T-helper 2 cell treated with Interferon-gamma antibody and Interleukin-4, amounts not matched to agents 100 ng/mL and 5 ng/mL, for 36 hours (primary cell): ENCODE results near the gene GLG1. TPM values are rescaled to one million over a fixed set of nuclear protein-coding genes. Genes with fewer than 3 reads are reported as not detected.

Source experiments
- intact Hi-C: fragments of 100-400 bp; cut with micrococcal nuclease; formaldehyde crosslinking; loops from one replicate; pipeline ENCODE4 v1.15.1; 2023
- total RNA-seq: library from RNA; stranded (reverse); gene quantifications from 2 replicates; pipeline ENCODE4 v1.2.3, GENCODE V29; 2022

The GLG1 gene
- total RNA-seq, 1 donor from 2014 or later, result 93.7 TPM

GRCh38 chr16:74611721-74612120, 4.8 kb upstream of the GLG1 start:
- intact Hi-C loops, result no loop called here

- intact Hi-C loops, result loop anchor here (5.0 to 10.0 kb wide), 4 partner anchors 117 to 1822 kb away; partner anchors contain the start of gene GABARAPL2
Observed at GRCh38 chr16:74608944-74609343, 2.0 kb upstream of the GLG1 start.

GRCh38 chr16:74608381-74608780, 1.5 kb upstream of the GLG1 start:
- intact Hi-C loops, result loop anchor here (5.0 to 10.0 kb wide), 4 partner anchors 116 to 1821 kb away; partner anchors contain the start of gene GABARAPL2

GRCh38 chr16:74607962-74608356, 1.0 kb upstream of the GLG1 start:
- intact Hi-C loops, result loop anchor here (1.0 to 10.0 kb wide), 8 partner anchors 58 to 1821 kb away; partner anchors contain the start of genes GABARAPL2, PSMD7 and RFWD3

- intact Hi-C loops, result loop anchor here (1.0 to 10.0 kb wide), 8 partner anchors 59 to 1820 kb away; partner anchors contain the start of genes GABARAPL2, PSMD7 and RFWD3
Observed at GRCh38 chr16:74607310-74607961, 522 bp upstream of the GLG1 start.

GRCh38 chr16:74605746-74606520, 981 bp downstream of the GLG1 start:
- intact Hi-C loops, result loop anchor here (2.0 to 10.0 kb wide), 5 partner anchors 114 to 1819 kb away; partner anchors contain the start of gene GABARAPL2

- intact Hi-C loops, result loop anchor here (5.0 to 10.0 kb wide), 4 partner anchors 113 to 1818 kb away; partner anchors contain the start of gene GABARAPL2
Observed at GRCh38 chr16:74605332-74605731, 1.6 kb downstream of the GLG1 start.

- intact Hi-C loops, result loop anchor here (5.0 to 10.0 kb wide), 3 partner anchors 42 to 961 kb away; partner anchors contain the start of gene GABARAPL2
Observed at GRCh38 chr16:74603848-74604247, 3.1 kb downstream of the GLG1 start.

GRCh38 chr16:74601126-74601871, 5.6 kb downstream of the GLG1 start:
- intact Hi-C loops, result loop anchor here (2.0 to 10.0 kb wide), 4 partner anchors 16 to 964 kb away; partner anchors contain the start of gene GABARAPL2

GRCh38 chr16:74596586-74596985, 10.3 kb downstream of the GLG1 start:
- intact Hi-C loops, result no loop called here

GRCh38 chr16:74592847-74593246, 14.1 kb downstream of the GLG1 start:
- intact Hi-C loops, result no loop called here

GRCh38 chr16:74591876-74592650, 14.9 kb downstream of the GLG1 start:
- intact Hi-C loops, result no loop called here

GRCh38 chr16:74586948-74587347, 20.0 kb downstream of the GLG1 start:
- intact Hi-C loops, result no loop called here

GRCh38 chr16:74585846-74586443, 21.0 kb downstream of the GLG1 start:
- intact Hi-C loops, result loop anchor here (2.0 kb wide), 1 partner anchor 15 kb away; no protein-coding TSS in a partner anchor

GRCh38 chr16:74583926-74584666, 22.8 kb downstream of the GLG1 start:
- intact Hi-C loops, result loop anchor here (2.0 kb wide), 1 partner anchor 17 kb away; no protein-coding TSS in a partner anchor

GRCh38 chr16:74582970-74583369, 23.9 kb downstream of the GLG1 start:
- intact Hi-C loops, result no loop called here

- intact Hi-C loops, result no loop called here
Observed at GRCh38 chr16:74580833-74581232, 26.1 kb downstream of the GLG1 start.

GRCh38 chr16:74578838-74579237, 28.1 kb downstream of the GLG1 start:
- intact Hi-C loops, result no loop called here

- intact Hi-C loops, result no loop called here
Observed at GRCh38 chr16:74578433-74578832, 28.5 kb downstream of the GLG1 start.
